8988T (cell line): ENCODE results near the gene RSPH1.

Source experiments
- DNase-seq: peaks from one replicate; pipeline ENCODE4 v3.0.0; 2011

The RSPH1 gene

GRCh38 chr21:42461881-42462877 lies 33.8 kb downstream of the RSPH1 start:
- no peak for DNase-seq

GRCh38 chr21:42461185-42461520 lies 34.9 kb downstream of the RSPH1 start:
- DNase-seq = no peak

- no peak for DNase-seq
Measured at GRCh38 chr21:42460391-42461184, 35.4 kb downstream of the RSPH1 start.

GRCh38 chr21:42459546-42460215 lies 36.3 kb downstream of the RSPH1 start:
- DNase-seq = no peak

GRCh38 chr21:42459082-42459460 lies 37.0 kb downstream of the RSPH1 start:
- DNase-seq = no peak

GRCh38 chr21:42456457-42456856 lies 39.6 kb downstream of the RSPH1 start:
- no peak for DNase-seq

- no peak for DNase-seq
Measured at GRCh38 chr21:42455754-42456440, 40.1 kb downstream of the RSPH1 start.

GRCh38 chr21:42455196-42455595 lies 40.8 kb downstream of the RSPH1 start:
- DNase-seq = no peak

- DNase-seq = no peak
Measured at GRCh38 chr21:42454786-42455185, 41.2 kb downstream of the RSPH1 start.

GRCh38 chr21:42453986-42454570 lies 41.9 kb downstream of the RSPH1 start:
- no peak for DNase-seq

GRCh38 chr21:42453224-42453985 lies 42.6 kb downstream of the RSPH1 start:
- DNase-seq = no peak

- DNase-seq = no peak
Measured at GRCh38 chr21:42452401-42453223, 43.4 kb downstream of the RSPH1 start.

- no peak for DNase-seq
Measured at GRCh38 chr21:42451941-42452340, 44.1 kb downstream of the RSPH1 start.

- no peak for DNase-seq
Measured at GRCh38 chr21:42448686-42449085, 47.3 kb downstream of the RSPH1 start.

- DNase-seq = no peak
Measured at GRCh38 chr21:42447732-42448131, 48.3 kb downstream of the RSPH1 start.

- no peak for DNase-seq
Measured at GRCh38 chr21:42447182-42447581, 48.8 kb downstream of the RSPH1 start.

GRCh38 chr21:42446531-42446930 lies 49.5 kb downstream of the RSPH1 start:
- DNase-seq = no peak

GRCh38 chr21:42445311-42445710 lies 50.7 kb downstream of the RSPH1 start:
- DNase-seq = no peak

- DNase-seq = no peak
Measured at GRCh38 chr21:42444745-42445059, 51.3 kb downstream of the RSPH1 start.

- no peak for DNase-seq
Measured at GRCh38 chr21:42443876-42444744, 51.9 kb downstream of the RSPH1 start.
